H9 (cell line): ENCODE measurements around the gene CACNA1G. TPM values are rescaled to one million over a fixed set of nuclear protein-coding genes. Genes with fewer than 3 reads are reported as not detected.

Source experiments
- DNase-seq: peaks from one replicate; pipeline ENCODE4 v3.0.0-alpha.2; 2017
- H2AFZ ChIP-seq: one replicate; pipeline ENCODE4 v1.6.1; 2013; ENCODE audit warnings: mild to moderate bottlenecking, low read length, control low read depth, moderate library complexity
- H2AK5ac ChIP-seq: 2 replicates; pipeline ENCODE4 v1.6.1; 2013; ENCODE audit warnings: low read length, control low read depth, mixed read lengths; ENCODE audit not compliant: insufficient read length
- H2BK120ac ChIP-seq: one replicate; pipeline ENCODE4 v1.6.1; 2013; ENCODE audit warnings: low read depth, mild to moderate bottlenecking, low read length, control low read depth, inconsistent platforms; ENCODE audit not compliant: poor library complexity, severe bottlenecking
- H2BK12ac ChIP-seq: 2 replicates; pipeline ENCODE4 v1.6.1; 2013; ENCODE audit warnings: low read length, control low read depth, mixed read lengths, low read depth; ENCODE audit not compliant: insufficient read length
- H2BK15ac ChIP-seq: 2 replicates; pipeline ENCODE4 v1.6.1; 2013; ENCODE audit warnings: low read depth, low read length, control low read depth
- H2BK20ac ChIP-seq: one replicate; pipeline ENCODE4 v1.6.1; 2013; ENCODE audit warnings: low read depth, mild to moderate bottlenecking, low read length, control low read depth, inconsistent platforms; ENCODE audit not compliant: poor library complexity, severe bottlenecking
- H2BK5ac ChIP-seq: 2 replicates; pipeline ENCODE4 v1.6.1; 2013; ENCODE audit warnings: low read length, control low read depth, mixed read lengths; ENCODE audit not compliant: insufficient read length
- H3K14ac ChIP-seq: 2 replicates; pipeline ENCODE4 v1.6.1; 2013; ENCODE audit warnings: low read length, control low read depth; ENCODE audit not compliant: insufficient read depth
- H3K18ac ChIP-seq: 2 replicates; pipeline ENCODE4 v1.6.1; 2013; ENCODE audit warnings: low read depth, mild to moderate bottlenecking, mixed read lengths, low read length, control low read depth; ENCODE audit not compliant: insufficient read length
- H3K23ac ChIP-seq: 2 replicates; pipeline ENCODE4 v1.6.1; 2013; ENCODE audit warnings: low read length, control low read depth, mixed read lengths, low read depth; ENCODE audit not compliant: insufficient read length
- H3K23me2 ChIP-seq: 2 replicates; pipeline ENCODE4 v1.6.1; 2013; ENCODE audit warnings: low read depth, mild to moderate bottlenecking, mixed read lengths, low read length, control low read depth; ENCODE audit not compliant: insufficient read length, poor library complexity, severe bottlenecking
- H3K27ac ChIP-seq: 2 replicates; pipeline ENCODE4 v1.5.1; 2013; ENCODE audit warnings: low read length, control low read depth, mixed read lengths, low read depth; ENCODE audit not compliant: insufficient read length
- H3K27me3 ChIP-seq: 2 replicates; pipeline ENCODE4 v1.6.1; 2013; ENCODE audit warnings: low read length, control low read depth, inconsistent platforms; ENCODE audit not compliant: insufficient read depth
- H3K4ac ChIP-seq: 2 replicates; pipeline ENCODE4 v1.6.1; 2013; ENCODE audit warnings: low read depth, mild to moderate bottlenecking, control low read depth, inconsistent platforms, low read length, moderate library complexity
- H3K4me1 ChIP-seq: 2 replicates; pipeline ENCODE4 v1.6.1; 2013; ENCODE audit warnings: low read length, control low read depth, inconsistent platforms; ENCODE audit not compliant: insufficient read depth
- H3K4me2 ChIP-seq: 2 replicates; pipeline ENCODE4 v1.6.1; 2013; ENCODE audit warnings: low read length, control low read depth, mixed read lengths; ENCODE audit not compliant: insufficient read length, insufficient read depth
- H3K56ac ChIP-seq: 2 replicates; pipeline ENCODE4 v1.6.1; 2013; ENCODE audit warnings: low read depth, mild to moderate bottlenecking, mixed read lengths, low read length, control low read depth; ENCODE audit not compliant: insufficient read length
- H3K79me1 ChIP-seq: 2 replicates; pipeline ENCODE4 v1.6.1; 2013; ENCODE audit warnings: low read depth, mild to moderate bottlenecking, moderate library complexity, low read length, control low read depth, inconsistent platforms; ENCODE audit not compliant: insufficient read depth, poor library complexity, severe bottlenecking
- H3K79me2 ChIP-seq: 2 replicates; pipeline ENCODE4 v1.6.1; 2013; ENCODE audit warnings: low read length, control low read depth, inconsistent platforms; ENCODE audit not compliant: insufficient read depth
- H3K9ac ChIP-seq: 2 replicates; pipeline ENCODE4 v1.6.1; 2013; ENCODE audit warnings: low read length, control low read depth, mixed read lengths; ENCODE audit not compliant: insufficient read length; ENCODE audit errors: extremely low read depth
- H3K9me3 ChIP-seq: one replicate; pipeline ENCODE4 v1.6.1; 2013; ENCODE audit warnings: low read depth, low read length, inconsistent platforms; ENCODE audit not compliant: control insufficient read depth
- H3T11ph ChIP-seq: one replicate; pipeline ENCODE4 v1.6.1; 2013; ENCODE audit warnings: mild to moderate bottlenecking, low read length, control low read depth, inconsistent platforms
- H4K20me1 ChIP-seq: one replicate; pipeline ENCODE4 v1.6.1; 2013; ENCODE audit not compliant: control insufficient read depth, insufficient read length, insufficient read depth
- H4K5ac ChIP-seq: 2 replicates; pipeline ENCODE4 v1.6.1; 2013; ENCODE audit warnings: low read depth, mild to moderate bottlenecking, mixed read lengths, low read length, control low read depth; ENCODE audit not compliant: insufficient read length
- H4K8ac ChIP-seq: replicated peaks from 2 replicates; pipeline ENCODE4 v1.6.1; 2013; ENCODE audit warnings: low read length, control low read depth, mixed read lengths, low read depth; ENCODE audit not compliant: insufficient read length
- H4K91ac ChIP-seq: 2 replicates; pipeline ENCODE4 v1.6.1; 2013; ENCODE audit warnings: low read depth, mild to moderate bottlenecking, moderate library complexity, mixed read lengths, low read length, control low read depth; ENCODE audit not compliant: insufficient read length
- H3K27ac Mint-ChIP-seq, 3 experiments: 2 replicates in 2 of 3; 3 replicates in 1 of 3; pipeline ENCODE4 v1.8.0; 2020 to 2021; ENCODE audit warnings: mixed read lengths in 3 of 3, mild to moderate bottlenecking in 1 of 3, moderate library complexity in 1 of 3
- H3K27me3 Mint-ChIP-seq: 2 replicates; pipeline ENCODE4 v1.8.0; 2021; ENCODE audit warnings: low read depth, mild to moderate bottlenecking, moderate library complexity, mixed read lengths
- H3K36me3 Mint-ChIP-seq, 3 experiments: 2 replicates in 2 of 3; 3 replicates in 1 of 3; pipeline ENCODE4 v1.8.0; 2020 to 2021; ENCODE audit warnings: low read depth in 3 of 3, mixed read lengths in 3 of 3; ENCODE audit not compliant: insufficient read depth in 1 of 3
- H3K4me1 Mint-ChIP-seq, 2 experiments: 2 replicates each; pipeline ENCODE4 v1.8.0; 2020; ENCODE audit warnings: mixed read lengths in 2 of 2
- H3K4me3 Mint-ChIP-seq, 2 experiments: 2 replicates in 1 of 2; 3 replicates in 1 of 2; pipeline ENCODE4 v1.8.0; 2020 to 2021; ENCODE audit warnings: mild to moderate bottlenecking in 2 of 2, mixed read lengths in 2 of 2, moderate library complexity in 1 of 2
- H3K9me3 Mint-ChIP-seq, 2 experiments: 2 replicates in 1 of 2; 3 replicates in 1 of 2; pipeline ENCODE4 v1.8.0; 2020; ENCODE audit warnings: mild to moderate bottlenecking in 2 of 2, mixed read lengths in 2 of 2, moderate library complexity in 1 of 2
- CTCF ChIP-seq: fragments of 200-600 bp; sonication (generic); conservative IDR thresholded peaks from 3 replicates; pipeline ENCODE4 v1.8.0; 2021; ENCODE audit warnings: antibody characterized with exemption, mild to moderate bottlenecking
- WGBS: extraction: QIAGEN DNeasy Blood & Tissue Kit; methylation state at CpG from one replicate; pipeline ENCODE4 v1.1.7; 2013; ENCODE audit warnings: missing lambda C conversion rate, low lambda C conversion rate, mixed read lengths; ENCODE audit not compliant: insufficient read length; ENCODE audit errors: extremely low coverage; 5-methylcytosine and 5-hydroxymethylcytosine counted together
- total RNA-seq: library from RNA; stranded (reverse); gene quantifications from 2 replicates; pipeline ENCODE4 v1.2.1, GENCODE V29; 2021

The CACNA1G gene
- total RNA-seq, 1 experiment from 2014 or later: 1.5 TPM

DNA sequence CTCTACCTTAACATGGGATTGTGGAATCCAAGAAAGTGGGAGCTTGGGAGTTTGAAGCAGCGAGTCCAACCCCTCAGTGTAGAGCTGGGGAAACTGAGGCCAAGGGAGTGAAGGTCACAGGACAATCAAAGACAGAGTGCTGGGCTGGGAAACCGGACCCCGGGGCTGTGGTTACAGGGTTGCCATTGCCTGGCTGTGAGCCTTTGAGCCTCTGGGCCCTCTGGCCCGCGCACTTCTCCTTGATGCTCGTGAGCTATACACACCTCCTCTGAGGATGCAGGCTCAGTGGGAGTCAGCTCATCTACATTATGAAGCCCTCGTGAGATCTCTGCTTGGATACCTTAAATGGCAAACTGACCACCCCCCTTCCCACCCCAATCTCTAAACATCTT is 76.3 kb downstream of the CACNA1G start:
- no peaks in the 10 kb centered on the region for H4K20me1 ChIP-seq
- H3K4me3 Mint-ChIP-seq: no peak overlapping the region
- no peak overlapping the region for H3K9ac ChIP-seq
- no peak overlapping the region for H3K18ac ChIP-seq
- TF ChIP-seq CTCF: no peak
- no peak overlapping the region for H2AFZ ChIP-seq
- no peak overlapping the region for H3K27ac ChIP-seq
- no peak overlapping the region for H3K27ac Mint-ChIP-seq
- peaks cover 9% of the 10 kb centered on the region for H3K23me2 ChIP-seq
- no peak overlapping the region for H2AK5ac ChIP-seq
- H3K27me3 Mint-ChIP-seq: peaks cover 57% of the 10 kb centered on the region
- no peaks in the 10 kb centered on the region for H3K9me3 ChIP-seq
- no peak overlapping the region for H3K14ac ChIP-seq
- no peak overlapping the region for H3K23ac ChIP-seq
- no peak overlapping the region for H2BK20ac ChIP-seq
- no peaks in the 10 kb centered on the region for H3K9me3 Mint-ChIP-seq
- no peak overlapping the region for H4K8ac ChIP-seq
- no peaks in the 10 kb centered on the region for H3K79me2 ChIP-seq
- no peak overlapping the region for H3K4me2 ChIP-seq
- H3K4me1 ChIP-seq: no peaks in the 10 kb centered on the region; the same call in 1 of the 2 replicates
- H4K5ac ChIP-seq: no peak overlapping the region
- H3K4me1 Mint-ChIP-seq: peaks cover 6 to 30% of the 10 kb centered on the region in 2 experiments
- H3K4ac ChIP-seq: no peak overlapping the region
- no peak overlapping the region for H3K56ac ChIP-seq
- H2BK120ac ChIP-seq: no peak overlapping the region
- peaks cover 23% of the 10 kb centered on the region; the same call in 1 of the 2 replicates for H3K27me3 ChIP-seq
- H2BK5ac ChIP-seq: no peak overlapping the region
- H3K79me1 ChIP-seq: no peaks in the 10 kb centered on the region
- H2BK15ac ChIP-seq: no peak overlapping the region
- no peak overlapping the region for H3T11ph ChIP-seq
- no peaks in the 10 kb centered on the region for H3K36me3 Mint-ChIP-seq
- H4K91ac ChIP-seq: no peak overlapping the region
- DNase-seq: no peak
- WGBS: no CpG with 5 or more reads among the region's 7 CpGs
- no peak overlapping the region for H2BK12ac ChIP-seq
